Umbilical cord (tissue), 2 donors: ENCODE results near the gene SETDB2. TPM values are rescaled to one million over a fixed set of nuclear protein-coding genes. Genes with fewer than 3 reads are reported as not detected.
A peak's percentile ranks its signal among the peaks of the same experiment; 100 is the strongest.

Source experiments
- DNase-seq: peaks from one replicate; pipeline ENCODE4 v3.0.0-alpha.2; 2015; ENCODE audit warnings: low spot score
- total RNA-seq: library from RNA; depleted of rRNA; stranded (reverse); fragments of >200 nt; gene quantifications from one replicate; pipeline ENCODE4 v1.2.3, GENCODE V29; 2014; ENCODE audit warnings: low replicate concordance; ENCODE audit not compliant: insufficient read depth

SETDB2 gene
- total RNA-seq, 1 donor from 2014 or later, result 9.4 TPM

DNA sequence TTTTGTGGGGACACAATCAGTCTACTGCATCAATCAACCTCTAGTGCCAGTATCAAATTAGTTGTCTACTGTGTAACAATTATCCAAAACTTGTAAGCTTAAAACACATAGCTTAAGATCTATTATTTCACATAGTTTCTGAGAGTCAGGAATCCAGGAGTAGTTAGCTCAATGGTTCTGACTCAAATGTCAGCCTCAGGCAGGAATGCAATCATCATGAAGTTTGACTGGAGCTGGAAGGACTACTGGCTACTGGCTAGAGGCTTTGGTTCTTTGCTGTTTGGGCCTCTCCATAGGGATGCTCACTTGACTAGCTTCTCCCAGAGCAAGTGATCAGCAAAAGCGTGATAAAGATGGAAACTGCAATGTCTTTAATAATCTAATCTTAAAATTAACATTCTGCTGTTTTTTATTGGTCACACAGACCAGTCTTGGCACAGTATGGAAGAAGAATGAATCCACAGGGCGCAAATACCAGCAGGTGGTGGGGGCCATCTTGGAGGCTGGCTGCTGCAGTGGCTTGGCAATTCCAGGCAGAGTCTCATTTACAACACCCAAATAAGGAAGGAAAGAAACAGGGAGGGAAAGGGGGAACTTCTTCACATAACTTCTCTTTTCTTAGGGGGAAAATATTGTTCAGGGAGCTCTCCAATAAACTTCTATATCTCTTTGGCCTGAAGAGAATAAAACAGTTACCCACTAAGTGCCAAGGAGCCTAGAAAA lies 15.9 kb upstream of the SETDB2 start:
- DNase-seq, result no peak

DNA sequence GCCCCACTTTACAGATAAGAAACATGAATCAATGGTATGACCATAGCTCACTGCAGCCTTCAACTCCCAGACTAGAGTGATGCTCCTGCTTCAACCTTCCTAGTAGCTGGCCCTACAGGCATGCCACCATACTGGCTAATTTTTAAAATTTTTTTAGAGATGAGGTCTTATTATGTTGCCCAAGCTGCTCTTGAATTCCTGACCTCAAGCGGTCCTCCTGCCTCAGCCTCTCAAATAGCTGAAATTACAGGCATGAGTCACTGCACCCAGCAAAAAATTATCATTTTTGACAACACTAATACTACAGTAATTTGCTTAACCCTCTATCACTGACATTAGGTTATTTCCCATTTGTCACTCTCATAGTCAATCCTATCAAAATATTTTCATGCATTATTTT lies 15.0 kb upstream of the SETDB2 start:
- DNase-seq, result no peak

DNA sequence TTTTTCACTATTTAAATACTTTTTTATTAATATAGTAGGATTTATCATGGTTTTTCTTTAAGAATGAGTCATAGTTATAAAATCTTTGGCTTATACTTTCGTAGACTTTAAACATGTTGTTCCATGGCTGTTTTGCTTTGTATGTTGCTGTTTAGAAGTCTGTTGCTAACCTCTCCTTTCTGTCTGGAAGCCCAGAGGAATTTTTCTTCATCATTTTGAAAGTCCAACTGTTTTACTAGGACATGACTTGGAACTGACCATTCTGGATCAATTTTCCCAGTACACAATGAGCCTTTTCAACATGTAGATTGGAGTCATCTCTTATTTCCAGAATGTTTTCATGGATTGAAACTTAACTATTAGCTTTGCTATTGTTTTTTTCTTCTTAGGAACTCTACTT lies 8.1 kb upstream of the SETDB2 start:
- peak; percentile 8 for DNase-seq

DNA sequence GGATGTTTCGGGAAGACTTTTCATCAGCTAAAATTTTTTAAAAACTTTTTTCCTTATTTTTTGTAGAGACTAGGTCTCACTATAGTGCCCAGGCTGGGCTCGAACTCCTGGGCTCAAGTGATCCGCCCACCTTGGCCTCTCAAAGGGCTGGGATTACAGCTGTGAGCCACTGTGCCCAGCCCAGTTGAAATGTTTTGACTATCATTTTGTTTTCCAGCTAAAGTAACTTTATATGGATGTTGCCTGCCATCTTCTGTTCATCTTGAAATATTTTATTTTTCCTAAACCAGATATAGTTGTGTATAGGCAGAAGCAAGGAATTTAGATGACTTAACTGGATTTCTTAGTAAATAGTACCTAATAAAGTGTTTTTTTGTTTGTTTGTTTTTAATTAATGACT lies 7.2 kb upstream of the SETDB2 start:
- peak; percentile 52 for DNase-seq

DNA sequence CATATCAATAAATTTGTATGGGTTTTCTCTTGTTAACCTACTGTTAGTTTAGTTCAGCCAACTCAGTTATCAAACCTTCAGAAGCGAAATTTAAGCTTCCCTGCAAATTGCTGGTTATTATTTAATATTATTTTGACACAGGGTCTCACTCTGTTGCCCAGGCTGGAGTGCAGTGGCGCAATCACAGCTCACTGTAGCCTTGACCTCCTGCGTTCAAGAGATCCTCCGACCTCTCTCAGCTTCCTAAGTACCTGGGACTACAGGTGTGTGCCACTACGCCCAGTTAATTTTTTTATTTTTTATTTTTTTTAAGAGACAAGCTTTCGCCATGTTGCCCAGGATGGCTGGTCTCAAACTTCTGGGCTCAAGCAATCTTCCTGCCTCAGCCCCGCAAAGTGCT lies 6.4 kb upstream of the SETDB2 start:
- DNase-seq, result no peak

DNA sequence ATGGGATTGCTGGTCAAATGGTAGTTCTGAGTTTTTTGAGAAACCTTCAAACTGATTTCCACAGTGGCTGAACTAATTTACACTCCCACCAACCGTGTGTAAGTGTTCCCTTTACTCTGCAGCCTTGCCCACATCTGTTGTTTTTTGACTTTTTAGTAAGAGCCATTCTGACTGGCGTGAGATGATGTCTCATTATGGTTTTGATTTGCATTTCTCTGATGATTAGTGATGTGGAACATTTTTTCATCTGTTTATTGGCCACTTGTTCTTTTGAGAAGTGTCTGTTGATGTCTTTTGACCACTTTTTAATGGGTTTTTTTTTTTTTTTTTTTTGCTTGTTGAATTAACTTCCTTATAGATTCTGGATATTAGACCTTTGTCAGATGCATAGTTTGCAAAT lies 4.5 kb upstream of the SETDB2 start:
- DNase-seq, result no peak

DNA sequence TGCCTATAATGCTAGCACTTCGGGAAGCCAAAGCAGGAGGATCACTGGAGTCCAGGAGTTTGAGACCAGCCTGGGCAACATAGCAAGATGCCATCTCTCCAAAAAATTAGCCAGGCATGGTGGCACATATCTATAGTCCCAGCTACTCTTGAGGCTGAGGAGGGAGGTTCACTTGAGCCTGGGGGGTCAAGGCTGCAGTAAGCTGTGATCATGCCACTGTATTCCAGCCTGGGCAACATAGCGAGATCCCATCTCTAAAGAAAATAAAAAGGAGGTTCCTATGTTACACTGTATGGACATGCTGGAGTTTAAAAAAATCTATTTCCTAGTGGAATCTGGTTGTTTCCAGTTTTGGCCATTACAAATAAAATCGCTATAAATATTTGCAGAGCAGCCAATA lies 2.8 kb upstream of the SETDB2 start:
- no peak for DNase-seq

DNA sequence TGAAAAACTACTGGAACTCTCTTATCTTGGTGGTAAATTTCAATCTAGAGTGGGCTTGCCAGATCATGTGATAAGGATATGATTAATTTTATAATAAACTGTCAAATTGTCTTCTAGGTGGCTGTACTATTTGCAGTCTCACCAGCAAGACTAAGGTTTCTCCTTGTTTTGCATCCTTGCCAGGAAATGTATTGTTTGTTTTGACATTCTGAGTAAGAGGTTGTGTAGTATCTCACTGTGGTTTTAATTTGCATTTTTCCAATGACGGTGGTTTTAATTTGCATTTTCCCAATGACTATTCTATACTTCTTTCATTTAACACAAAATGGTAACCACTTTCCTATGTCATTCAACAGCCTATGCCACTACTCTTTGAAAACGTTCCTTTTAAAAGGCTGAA lies 2.2 kb upstream of the SETDB2 start:
- no peak for DNase-seq

DNA sequence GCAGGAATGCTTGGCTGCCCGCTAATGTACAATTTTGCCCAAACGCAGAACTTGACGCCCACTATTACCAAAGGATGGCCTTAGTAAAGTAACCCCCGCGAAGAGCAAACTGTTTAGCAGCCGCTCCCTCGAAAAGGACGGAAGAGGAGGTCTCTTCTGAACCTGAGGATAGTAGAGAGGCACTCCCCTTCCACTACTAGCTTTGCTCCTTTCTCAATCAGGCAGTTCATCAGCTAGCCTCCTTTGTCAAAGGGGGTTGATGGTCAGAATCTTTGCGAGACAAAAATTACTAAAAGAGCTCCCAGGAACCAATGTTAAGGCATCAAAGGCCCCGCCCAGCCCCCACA lies 744 bp upstream of the SETDB2 start:
- no peak for DNase-seq

DNA sequence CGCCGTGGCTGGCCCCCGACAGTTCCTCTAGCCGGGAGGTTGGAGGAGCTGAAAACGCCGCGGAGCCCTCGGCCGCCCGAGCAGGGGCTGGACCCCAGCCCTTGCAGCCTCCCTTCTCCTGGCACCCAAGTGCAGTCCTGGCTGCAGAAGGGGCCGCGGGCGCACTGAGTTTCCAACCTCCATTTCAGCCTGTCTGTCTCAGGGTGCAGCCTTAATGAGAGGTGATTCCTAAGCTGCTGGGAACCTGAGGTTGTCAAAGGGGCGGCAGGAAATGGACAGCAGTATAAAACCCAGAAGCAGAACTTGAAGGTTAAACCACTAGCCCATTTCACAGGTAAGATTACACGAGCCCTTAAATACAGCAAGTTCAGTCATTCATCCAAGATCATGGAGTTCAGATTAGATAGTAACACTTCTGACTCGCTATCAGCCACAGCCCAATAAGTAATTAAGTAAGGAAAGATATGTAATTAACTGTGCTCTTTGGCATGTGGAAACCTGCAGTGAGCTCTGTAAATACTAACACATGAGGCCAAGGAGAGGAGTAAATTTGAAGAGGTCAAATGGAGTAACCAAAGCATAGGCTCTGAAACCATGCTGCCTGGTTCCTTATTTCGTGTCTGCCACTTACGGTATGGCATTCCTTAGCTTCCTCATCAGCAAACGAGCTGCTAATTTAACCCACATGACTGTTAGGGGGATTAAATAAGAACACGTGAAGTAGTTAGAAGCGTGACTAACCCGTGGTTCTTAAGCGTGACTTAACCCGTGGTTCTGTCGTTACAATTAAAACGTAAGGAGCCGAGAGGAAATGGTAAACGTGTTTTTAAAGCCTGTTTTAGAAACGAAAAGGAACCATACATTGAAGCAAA lies 686 bp downstream of the SETDB2 start:
- peak; percentile 30 for DNase-seq

DNA sequence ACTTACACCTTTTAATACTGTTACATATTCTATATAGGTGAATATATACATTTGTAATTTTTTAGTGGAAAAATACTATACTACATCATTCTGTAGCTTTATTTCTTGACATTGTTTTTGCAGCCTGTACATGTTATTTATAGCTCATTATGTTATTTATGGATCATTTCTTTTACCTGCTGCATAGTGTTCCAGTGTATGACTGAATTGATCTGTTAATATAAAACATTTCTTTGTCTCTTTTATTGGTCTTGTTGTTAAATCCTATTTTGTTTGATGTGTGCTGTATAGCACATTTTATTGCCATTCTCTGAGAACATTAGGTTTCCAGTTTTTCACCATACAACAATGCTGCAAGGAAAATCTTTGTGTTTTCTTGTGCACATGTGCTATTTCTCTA lies 2.4 kb downstream of the SETDB2 start:
- DNase-seq, result no peak

DNA sequence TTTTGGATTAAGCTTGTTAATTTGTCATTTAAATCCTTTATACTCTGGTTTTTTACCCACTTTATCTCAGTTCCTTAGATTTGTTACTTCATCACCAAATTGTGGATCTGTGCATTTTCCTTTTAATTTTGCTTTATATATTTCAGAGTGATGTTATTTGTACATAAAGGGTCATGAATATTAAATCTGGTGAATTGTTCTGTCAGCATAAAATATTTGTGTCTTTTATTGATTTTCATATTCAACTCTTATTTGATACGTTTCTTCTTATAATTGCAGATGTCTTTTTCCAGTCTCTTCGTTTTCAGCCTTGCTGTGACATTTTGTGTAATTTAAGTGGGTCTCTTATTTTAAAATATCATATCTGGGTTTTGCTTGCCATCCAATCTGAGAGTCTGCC lies 4.7 kb downstream of the SETDB2 start:
- DNase-seq, result no peak

DNA sequence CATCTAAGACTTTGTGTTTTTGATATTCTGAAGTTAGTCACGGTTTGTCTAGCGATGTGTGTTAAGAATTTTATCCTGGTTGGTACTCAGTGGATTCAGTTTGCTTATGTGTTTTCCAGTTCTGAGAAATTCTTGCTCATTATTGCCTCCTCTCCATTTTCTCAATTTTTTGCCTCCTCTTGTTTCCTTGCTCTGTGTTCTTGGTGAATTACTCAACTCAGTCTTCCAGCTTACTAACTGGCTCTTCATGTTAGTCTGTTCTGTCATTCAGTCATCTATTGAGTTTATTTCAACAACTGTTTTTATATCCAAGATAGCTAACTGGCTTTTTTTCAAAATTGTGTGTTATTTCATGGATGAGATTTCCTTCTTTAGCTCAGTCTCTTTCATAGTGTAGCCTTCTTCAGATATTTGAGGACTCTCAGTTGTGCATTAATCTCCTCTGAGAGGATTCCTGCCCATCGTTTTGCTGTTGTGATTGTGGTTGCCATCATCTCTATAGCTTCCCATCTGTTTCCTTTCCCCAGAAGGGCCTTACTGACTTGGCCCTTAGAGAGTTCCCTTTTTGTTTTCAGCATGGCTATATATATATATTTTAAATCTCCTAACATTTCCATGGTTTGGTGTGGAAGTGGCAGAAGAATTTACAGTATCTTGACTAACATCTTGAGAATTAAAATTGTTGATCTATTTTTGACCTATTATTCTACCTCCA lies 6.2 kb downstream of the SETDB2 start:
- no peak for DNase-seq

DNA sequence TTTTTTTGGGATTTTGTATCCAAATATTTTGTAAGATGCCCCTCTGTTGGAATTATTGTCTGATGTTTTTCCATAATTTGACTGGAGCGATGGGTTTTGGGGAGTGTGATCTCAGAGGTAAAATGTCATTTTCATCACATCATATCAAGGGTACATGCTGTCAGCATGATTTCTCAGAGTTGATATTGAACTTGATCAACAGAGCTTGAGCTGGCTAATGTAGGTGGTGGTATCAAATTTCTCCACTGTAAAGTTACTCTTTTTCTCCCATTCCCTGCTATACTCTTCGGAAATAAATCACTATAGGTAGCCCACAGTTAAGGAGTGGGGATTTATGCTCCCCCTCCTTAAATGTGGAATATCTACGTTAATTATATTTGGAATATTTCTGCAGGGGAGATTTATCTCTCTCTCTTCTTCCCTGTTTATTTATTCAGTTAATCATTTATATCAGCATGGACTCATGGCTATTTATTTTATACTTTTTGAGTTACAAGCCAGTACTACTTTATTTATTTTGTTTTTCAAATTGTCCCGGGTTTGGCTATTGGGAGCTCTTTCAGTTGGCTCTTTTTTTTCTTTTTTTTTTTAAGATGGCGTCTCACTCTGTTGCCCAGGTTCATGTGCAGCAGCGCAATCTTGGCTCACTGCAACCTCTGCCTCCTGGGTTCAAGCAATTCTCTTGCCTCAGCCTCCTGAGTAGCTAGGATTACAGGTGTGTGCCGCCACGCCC lies 8.8 kb downstream of the SETDB2 start:
- no peak for DNase-seq

DNA sequence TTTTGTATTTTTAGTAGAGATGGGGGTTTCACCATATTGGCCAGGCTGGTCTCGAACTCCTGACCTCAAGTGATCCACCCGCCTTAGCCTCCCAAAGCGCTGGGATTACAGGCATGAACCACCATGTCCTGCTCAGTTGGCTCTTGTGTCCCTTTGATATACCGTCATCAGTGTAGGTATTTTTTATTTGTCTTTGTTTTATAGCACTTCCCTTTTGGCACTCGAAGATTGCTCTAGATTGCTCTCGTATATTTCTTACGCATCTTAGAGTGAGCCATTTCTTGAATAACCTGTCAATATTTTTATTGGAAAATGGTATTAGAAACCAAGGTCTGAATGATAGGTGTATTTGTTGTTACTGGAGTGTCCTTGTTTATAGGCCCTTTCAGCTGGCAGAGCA lies 9.4 kb downstream of the SETDB2 start:
- DNase-seq, result no peak

DNA sequence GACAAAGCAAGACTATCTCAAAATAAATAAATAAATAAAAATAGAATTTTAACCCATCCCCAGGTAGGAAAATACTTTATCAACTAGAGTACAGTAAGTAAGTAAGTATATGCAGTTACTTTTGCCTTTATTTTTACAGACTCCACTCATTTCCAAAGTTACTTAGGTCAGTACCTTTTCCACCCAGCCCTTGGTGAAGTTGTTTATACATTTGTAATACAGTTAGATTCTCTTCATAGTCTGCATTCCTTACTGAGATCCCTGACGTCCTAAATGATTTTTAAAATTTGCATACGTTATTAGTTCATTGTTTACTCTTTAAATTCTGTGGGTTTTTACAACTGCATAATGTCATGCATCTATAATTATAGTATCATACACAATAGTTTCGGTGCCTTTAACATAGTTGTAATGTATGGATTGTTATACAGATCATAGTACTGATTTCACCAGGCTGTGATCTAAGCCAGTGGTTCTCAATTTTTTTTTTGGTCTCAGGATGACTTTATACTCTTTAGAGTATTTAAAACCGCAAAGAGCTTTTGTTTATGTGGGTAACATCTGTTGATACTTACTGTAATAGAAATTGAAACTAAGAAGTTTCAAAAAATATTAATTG lies 10.4 kb downstream of the SETDB2 start:
- no peak for DNase-seq

DNA sequence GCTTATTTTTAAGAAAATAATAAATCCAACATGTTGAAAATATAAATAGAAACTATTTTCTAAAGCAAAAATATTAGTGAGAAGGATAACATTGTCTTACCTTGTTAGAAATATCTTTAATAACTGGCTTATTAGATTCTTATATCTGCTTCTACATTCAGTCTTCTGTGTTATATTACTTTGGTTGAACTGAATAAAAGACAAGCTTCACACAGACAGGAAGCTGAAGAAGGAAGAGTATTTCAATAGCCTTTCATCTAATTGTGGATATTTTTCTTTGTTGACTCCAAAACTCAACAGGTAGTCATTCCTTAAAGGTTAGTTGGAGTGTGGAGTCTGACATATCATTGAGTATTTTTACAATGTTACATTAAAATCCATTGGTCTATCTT lies 10.9 kb downstream of the SETDB2 start:
- DNase-seq, result no peak

DNA sequence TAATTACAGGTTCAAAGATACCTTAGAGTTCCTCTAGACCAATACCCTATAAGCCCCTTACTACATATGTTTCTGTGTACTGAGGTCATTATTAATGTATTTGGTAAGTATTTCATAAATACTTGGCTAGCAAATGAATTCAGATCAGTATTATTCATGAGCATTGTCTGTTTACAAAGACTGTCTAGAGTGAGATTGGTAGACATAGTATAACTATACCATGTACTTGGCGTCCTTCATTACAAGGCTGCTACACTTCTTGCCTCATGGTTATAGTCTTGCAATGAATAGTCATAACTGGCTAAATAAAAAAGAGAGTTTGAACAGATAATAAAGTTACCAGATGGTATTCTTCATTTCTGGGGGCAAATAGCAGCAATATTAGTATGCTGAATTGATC lies 12.1 kb downstream of the SETDB2 start:
- no peak for DNase-seq

DNA sequence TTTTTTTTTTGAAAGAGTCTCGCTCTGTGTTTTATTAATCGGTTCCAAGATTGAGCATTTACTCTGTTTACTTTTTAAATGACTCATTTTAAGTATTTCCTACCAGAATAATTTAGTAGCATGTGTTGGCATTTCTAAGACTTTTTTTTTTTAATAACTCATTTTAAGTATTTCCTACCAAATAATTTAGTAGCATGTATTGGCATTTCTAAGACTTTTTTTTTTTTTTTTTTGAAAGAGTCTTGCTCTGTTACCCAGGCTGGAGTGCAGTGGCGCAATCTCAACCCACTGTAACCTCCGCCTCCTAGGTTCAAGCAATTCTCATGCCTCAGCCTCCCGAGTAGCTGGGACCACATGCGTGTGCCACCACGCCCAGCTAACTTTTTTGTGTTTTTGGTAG lies 13.1 kb downstream of the SETDB2 start:
- no peak for DNase-seq

DNA sequence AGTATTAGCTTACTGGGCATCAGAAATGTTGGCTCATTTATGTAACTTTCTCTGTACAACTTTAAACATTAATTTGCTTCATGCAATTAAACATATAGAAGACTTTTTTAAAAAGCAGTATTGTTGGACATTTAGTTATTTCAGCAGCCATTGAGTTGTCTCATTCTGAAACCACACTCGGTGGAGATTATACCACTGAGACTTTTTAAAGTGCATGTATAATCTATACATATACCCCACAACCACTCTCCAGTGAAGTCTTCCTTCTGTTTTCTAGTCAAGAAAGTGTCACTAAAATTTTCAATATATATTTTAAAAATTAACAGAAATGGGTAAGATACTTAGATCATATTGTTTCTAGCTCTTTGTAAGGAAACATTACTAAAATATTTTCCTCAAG lies 15.5 kb downstream of the SETDB2 start:
- DNase-seq, result no peak

DNA sequence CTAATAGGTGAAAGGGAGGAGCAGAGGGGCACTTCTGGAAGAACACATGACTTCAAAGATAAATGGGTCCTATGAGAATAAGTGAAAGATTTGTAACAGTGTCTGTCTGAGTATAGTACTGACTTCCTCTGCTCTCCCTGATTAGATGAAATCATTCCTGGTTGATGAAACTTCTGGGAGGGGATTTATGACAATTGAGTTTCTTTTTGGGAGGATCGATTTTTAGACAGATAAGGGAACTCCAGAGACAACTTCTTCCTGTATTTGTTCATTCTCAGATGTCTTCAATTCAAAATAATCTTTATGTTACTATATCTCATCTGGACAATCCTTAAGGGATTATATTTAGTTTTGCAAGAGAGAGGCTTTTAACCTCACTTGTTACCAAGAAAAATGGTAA lies 20.0 kb downstream of the SETDB2 start:
- DNase-seq, result peak; percentile 40
